GM19023 (cell line): ENCODE data around the gene SLC12A8.

Experiments
- ATAC-seq: cut with Tn5 transposase; IDR thresholded peaks from one replicate; pipeline ENCODE4 v1.9.1; 2021; ENCODE audit warnings: mild to moderate bottlenecking, moderate library complexity; ENCODE audit not compliant: unreplicated experiment

Gene SLC12A8

DNA sequence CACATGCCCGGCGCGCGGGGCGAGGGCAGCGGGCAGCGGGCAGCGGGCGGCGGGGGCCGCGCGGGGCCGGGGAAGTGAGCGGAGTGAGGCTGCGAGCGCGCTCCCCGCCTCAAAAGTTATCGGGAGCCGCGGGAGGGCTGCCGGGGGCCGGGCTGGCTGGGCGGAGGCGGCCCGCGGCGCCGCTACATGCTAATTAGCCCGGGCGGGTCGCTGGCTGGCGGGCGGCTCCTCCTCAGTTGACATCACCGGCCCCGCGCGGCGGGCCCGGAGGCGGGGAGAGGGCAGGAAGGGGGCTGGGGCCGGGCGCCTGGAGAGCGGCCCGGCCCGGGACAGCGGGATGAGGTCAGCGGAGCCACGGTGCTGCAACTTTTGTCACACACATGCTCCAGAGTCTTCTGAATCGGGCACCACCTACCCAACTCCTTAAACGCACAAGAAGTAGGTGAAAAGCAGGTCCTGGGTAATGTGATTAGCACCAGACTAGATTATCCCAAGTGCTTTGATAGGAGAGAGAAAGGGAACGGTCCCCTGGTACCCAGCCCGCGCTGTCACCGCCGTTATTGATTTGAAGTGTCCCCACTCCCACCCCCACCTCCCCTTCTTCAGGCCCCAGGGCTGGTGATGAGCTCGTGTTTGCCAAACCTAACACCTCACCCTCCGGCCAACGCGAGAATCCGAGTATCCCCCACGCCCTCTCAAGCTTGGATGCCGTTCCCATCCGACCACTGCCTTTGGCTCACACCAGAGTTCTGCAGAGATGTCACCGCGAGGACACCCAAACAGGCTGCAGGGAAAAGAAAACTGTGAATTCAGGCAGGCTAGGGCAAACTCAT lies 156.4 kb downstream of the SLC12A8 start, which contains the start of gene HEG1:
Gene HEG1, minus strand, starts transcription at position 85 of the 833 bp plus-strand sequence. CDS start 107 bp downstream, outside the sequence.
- peak; percentile 61 for ATAC-seq

DNA sequence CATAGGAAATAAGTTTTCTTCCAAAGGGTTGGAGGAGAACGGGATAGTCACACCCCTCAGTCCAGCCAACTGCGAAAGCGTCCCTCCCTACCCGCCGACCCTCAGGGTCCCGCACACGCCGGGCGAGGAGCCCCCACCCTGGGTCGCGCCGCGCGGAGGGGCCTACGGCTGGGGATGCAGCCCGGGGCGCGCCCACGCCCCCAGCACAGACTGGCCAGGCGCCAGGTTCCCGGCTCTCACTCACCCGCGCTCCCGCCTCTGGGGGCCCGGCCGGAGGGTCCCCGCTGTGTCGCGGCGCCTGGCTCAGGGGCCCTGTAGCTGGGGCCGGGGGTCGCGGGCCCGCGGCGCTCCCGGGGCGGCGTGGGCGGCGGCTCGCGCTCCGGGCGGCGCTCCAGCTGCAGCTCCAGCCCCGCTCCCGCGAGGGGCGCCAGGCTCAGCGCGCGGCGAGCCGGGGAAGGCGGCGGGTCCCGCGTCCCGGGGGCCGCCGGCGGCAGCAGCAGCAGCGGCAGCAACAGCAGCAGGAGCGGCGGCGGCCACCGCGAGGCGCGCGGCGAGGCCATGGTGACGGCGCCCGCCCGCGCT lies 157.1 kb downstream of the SLC12A8 start:
- ATAC-seq, result peak; percentile 24

DNA sequence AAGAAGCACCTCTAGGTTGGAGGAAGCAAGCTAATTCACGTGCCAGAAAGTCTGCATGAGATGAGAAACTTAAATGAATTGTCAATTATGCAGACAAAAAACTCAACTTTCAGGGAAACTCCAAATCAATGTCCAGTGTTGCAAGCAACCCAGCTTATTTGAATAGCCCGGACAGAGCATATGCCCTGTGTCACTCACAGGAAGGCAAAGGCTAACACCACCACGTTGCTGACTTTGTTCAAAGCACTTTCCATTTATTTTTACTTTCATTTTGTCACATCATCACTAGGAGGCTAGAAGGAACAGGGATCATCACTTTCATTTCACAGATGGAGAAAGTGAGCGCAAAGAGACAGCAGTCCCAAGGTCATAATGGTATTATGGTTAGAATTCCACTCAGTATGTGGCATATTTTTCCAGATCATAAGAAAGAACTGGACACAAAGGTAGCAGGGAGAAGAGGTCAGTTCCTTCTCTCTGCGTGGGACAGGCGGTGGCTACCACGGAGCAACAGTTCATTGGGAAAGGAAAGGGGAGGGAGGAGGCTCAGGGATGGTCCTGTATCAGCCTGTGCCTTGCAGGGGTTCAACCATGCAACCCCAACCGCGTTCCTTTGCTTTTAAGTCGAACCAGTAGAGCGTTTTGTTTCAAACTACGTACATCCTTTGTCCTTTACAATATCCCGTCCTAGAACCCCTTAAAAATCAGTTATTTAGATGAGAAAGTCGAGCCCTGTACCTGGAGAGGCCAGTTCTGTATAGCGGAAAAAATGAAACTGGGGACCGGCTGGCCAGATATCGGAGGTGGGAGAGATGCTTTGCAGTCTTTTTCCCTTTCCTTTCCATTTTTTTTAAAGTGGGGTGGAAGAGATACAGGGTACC lies 157.9 kb downstream of the SLC12A8 start:
- no peak for ATAC-seq

DNA sequence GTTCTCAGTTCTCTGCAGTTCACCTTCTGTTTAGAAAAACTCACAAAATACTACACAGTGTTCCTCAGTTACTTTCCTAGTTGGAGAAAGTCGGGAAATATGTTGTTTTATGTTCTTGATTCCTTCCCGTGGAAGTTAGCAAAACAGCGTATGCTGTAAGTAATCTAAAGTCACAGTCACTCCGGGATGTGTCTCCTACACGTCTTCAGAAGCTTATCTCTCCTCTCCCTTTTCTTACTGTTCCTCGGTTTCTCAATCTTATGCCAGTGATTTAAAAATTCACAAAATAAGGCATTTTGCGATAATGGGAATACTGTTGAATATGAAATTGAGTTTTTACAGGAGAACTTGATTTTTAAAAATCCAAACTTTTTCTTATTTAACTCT lies 158.5 kb downstream of the SLC12A8 start:
- no peak for ATAC-seq

DNA sequence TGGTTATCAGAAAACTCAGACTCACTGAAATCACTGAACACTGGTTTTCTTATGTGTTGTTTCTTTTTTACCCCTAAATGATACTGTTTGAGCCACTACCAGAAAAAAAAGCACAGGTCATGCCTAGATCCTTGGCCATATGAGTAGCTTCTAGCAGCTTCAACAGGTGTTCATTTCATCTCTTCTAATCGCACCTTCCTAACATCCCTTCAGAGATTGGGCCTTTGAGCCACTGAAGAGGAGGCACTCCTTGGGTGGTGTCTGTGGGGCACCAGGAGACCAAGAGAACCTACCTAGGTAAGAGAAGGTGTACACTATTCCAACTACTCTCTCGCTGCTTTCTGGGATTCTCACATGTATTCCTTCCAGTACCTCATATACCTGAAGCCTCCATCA lies 159.2 kb downstream of the SLC12A8 start:
- ATAC-seq, result no peak

DNA sequence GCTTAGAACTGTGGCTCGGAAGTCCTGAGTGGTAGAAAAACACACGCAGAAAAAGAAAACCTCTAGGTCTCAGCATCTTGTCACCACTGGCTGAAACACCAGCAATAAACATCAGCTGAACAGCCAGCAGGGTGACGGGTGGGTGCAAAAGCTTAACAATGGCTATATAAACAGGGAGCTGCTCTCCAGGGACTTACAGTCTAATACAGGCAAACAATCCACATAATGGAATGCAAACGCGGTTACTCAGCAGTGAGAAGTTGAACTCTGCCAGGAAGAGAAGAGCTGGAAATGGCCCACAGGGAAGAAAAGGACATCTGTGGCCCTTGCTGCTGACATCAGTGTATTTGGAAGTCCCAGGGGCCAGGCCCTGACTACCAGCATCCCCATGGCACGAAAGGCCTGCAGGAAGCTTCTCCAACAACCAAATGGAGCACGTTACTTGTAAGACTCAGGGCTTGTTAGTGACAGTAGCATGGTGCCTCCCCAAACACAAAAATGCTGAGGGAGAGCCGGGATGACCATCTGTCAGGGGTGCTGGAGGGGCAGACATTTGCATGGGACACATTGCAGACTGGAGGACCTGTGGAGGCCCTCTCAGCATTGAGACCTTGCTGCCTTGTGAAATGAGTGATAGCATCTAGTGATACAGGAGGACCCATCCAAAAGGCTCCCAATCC lies 159.8 kb downstream of the SLC12A8 start:
- no peak for ATAC-seq

DNA sequence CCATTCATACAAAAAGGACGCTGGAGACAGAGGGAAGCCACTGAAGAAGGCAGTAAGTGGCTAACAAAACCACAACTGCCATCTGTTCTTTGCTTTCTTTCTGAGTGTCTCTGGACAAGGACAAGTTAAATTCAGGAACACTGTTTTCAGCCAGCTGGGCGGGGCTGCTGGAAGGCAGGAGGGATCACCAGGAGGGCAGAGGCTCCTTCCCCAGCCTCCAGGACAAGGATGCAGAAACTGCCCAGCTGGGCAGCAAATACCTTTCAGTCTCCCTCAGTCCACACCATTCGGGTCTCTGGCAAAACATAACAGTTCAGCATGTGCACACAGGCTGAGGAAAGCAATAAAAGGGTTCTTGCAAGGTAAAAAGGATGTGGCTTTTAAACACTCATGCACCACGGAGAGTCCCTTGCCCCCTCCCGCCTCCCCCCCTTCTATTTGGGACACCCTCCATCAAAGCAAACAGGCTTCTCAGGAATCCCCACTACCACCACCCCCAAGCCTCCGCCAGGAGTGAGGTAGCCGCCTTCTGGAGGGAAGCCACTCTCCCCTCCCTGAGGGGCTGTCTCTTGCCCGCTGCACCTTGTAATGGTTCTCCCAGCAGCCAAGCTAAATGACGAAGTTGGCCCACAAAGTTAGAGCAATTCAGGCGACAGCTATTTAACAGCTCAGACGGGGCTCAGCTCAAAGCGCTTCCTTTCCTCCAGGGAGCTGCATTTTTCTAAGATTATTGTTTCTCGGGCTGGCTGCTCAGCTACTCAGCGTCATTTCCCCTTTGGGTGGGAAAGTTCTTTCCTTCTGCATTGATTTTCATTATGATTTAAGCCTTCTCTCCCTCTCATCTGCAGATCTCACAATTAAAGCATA lies 160.6 kb downstream of the SLC12A8 start:
- ATAC-seq, result no peak

DNA sequence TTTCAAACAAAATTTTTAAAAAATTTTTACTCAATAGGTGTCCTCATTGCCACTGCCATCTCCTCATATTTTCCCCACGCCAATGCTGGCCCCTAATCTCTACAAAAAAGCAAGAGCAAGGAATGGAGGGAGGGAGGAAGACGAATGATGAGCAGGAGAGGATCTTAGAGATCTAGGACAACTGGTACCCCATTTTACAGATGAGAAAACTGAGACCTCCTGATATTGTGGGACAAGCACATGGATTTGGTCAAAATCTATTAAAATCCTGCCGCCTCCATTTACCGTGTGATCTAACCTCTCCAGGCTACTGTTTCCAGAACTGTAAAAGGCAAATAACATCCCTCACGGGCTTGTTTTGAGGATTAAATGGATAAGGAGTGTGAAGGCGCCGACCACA lies 161.3 kb downstream of the SLC12A8 start:
- ATAC-seq, result no peak

DNA sequence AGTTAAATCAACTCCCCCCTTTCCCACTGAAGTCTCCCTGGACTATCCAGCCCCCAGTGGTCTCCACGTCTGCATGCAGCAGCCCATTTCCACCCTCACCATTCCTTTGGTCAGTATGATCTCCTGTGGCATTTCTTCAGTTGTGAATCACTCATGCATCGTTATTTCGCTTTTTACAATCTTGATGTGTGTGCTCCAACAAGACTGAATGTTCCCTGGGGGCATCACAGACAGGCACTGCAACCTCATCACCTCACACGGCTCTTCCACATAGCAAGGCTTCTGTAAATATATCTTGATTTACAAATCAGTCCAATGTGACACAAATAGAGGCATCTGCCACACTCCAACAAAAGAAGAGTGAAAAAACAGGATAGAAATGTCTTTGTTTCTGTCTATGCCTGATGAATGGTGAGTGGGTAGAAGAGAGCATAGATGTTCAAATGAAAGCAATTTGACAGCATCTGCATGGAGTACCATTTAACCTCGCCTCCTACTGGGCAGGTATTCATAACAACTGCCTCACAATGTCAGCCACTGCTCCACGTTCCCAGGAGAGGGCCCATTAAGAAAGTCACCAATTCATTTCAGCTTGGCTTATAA lies 162.0 kb downstream of the SLC12A8 start:
- ATAC-seq, result no peak

DNA sequence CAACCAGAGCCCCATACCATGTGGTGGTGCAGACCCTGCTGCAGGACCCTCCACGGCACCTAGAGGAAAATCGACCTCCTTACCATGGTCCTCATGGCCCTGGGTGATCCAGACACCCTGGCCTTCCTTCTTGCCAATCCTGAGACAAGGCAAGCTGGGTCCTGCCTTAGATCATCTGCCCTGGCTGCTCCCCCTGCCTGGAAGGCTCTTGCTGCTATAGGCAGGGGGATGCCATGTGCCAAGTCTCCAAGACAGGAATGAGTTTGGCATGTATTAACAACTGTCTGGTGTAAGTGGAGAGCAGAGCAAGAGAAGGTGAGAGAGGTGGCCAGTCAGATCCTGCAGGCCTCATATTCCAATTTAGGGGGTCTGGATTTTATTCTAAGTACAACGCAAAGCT lies 164.3 kb downstream of the SLC12A8 start:
- no peak for ATAC-seq

DNA sequence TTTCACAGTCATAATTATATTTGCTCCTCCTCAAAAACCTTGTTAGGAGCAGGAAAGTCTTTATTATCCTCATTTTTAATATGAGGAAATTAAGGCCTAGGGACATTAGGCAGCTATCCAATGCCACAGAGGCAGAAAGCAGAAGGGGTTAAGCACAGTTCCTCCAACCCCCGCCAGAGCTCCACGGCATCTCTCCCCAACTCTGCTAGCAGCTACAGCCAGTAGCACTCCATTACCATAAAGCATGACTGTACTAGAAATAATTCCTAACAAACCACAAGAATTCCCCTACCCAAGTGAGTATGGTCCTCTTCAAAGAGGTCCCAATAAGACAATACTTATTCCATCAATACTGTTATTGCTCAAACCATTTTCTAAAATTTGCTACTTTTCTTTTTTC lies 166.6 kb downstream of the SLC12A8 start:
- ATAC-seq, result no peak

DNA sequence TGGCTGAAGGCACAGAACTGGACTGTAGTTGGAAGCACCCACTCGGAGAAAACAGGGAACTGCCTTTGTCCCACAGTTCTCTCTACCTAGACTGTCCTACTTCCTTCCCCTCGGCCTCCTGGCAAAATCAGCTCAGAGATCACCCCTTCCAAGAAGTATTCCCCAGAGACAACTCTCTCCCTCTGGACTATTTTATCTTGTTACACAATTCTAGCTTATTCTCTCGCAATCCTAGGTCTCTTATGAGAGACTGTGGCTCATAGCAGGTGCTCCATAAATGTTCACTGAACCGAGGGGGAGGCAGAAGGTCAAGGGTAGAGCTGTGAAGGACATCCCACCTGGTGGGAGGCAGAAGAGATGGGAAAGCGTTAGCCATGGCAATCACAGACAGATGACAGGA lies 167.4 kb downstream of the SLC12A8 start:
- no peak for ATAC-seq

DNA sequence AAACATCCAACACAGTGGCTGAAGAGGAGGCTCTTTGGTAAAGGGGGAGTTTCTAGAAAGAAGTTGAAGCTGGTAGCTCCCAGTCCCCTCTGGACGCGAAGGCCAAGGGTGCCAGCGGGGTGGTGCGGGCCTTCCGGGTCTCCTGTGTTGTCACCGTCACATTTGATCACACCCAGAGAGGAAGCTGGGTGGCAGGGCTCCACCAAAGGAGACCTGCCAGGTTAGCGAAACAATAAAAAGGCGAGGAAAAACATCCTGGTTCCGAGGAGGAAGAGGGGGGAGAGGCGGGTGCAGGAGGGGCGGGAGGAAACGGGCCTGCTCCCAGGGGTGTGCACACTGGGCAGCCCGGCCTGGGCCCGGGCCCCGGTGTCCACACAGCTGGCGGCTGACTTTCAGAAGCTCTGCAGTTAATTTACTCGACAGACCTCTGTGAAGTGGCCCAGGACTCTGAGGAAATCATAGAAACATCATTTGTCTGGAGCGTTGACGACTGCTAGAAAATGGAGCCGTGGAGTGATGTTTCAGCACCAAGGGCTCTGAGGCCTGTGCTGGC lies 168.9 kb downstream of the SLC12A8 start:
- ATAC-seq, result no peak

DNA sequence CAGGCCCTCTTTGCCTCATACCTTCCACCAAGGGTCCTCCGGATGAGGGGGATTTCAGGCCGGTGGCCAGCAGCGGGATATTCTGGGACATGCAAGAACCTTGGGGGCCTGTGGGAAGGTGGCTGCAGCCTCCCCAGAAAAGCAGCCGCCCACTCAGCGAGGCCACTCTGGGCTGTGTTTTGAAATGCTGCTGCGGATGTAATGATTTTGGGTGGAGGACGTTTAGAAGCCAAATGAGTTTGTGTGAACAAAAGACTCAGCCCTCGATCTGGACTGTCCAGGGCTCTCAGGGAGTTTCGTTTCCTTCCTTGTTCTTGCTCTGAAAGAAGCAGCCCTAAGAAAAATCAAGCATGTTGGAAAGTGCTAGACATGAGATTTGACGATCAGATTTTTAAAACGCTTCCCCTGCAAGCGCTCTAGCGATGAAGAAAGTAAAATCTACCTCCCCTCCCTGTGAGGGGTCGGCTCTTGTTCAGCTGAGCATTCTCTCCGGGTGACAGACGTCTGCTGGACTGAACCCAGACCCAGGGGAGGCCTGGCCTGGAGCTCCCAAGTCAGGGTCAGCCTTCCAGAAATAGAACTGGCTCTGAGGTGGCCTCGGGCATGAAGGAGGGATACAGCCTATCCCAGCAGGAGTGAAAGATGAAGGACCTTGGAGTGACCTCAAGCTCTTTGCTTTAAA lies 169.7 kb downstream of the SLC12A8 start:
- ATAC-seq, result no peak

DNA sequence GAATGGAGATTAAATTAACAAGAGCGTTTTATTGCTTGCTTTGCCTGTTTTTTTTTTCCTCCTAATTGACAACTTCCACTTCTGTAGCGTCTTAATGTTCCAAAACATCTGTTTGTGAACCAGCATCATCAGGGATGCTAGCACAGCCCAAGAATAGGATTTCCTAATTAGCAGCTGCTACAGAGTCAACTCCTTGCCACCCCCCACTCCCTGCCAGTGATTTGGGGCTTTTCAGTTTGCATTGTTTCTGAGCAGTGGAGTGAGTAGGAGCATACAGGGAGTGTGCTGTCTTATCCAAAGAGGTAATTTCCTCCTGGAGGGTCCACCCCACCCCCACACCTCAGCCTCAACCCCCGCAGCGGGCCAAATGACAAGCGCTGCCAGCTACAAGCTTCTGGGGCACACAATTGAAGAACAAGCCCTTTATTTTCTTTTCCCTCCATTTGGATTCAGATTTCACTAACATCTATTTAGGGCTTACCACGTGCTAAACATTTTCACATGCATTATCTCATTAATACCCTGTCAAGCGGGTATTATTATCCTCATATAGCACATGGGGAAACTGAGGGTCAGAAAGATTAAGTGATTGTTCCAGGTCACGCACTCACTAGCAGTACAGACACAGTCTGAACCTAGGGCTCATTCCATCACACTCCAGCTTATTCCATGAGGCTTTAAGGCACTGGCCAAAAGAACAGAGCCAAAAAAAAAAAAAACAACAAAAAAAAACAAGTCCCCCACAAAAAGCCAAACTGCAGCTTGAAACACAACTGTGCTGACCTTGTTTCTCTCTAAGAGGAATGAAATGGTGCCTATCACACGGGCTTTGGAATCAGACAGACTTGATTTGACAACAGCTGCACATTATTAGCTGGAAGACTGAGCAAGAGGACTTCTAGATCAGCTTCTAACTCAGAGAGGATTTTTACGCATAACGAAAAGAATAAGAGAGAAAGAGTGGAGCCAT lies 173.1 kb downstream of the SLC12A8 start:
- ATAC-seq, result no peak

DNA sequence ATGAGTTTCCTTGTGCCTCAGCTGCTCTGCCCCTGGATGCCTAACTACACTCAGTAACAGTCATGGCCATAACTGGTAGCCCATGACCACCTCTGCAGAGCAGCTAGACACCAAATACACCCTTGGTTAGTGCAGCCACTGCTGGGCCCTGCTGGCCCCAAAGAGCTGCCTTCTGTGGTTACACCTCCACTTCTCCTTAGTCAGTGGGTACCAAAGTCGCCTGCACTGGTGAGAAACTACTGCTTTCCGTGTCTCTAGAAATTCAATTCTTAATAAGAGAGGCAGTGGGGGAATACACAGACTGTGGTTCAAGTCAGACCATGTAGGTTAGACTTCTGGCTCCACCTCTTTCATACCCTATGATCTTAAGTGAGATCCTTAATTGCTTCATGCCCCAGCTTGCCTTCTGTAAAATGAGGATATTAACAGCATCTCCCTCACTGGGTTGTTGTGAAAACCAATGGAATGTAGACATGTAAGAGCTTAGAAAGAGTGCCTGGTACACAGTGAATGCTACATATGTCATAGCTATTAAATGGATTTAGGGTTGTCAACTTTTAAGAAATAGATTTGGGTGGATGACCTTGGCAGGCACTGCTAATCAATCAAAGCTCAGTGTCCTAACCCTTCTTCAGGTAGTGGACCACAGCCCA lies 174.9 kb downstream of the SLC12A8 start:
- ATAC-seq, result no peak

DNA sequence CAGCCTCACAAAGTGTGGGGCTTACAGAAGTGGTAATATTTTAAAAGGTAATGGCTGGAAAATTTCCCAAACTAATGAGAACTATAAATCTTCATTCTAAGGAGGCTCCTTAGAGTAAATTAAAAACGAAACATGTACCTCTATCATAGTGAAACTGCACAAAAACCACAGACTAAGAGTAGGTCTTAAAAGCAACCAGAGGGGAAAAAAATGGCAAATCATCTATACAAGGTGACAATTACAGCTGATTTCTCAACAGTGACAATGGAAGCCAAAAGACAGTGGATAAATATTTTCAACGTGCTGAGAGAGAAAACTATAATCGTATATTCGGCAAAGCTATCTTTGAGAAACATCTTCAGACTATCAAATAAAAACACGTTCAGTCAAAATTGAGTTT lies 177.3 kb downstream of the SLC12A8 start:
- ATAC-seq, result no peak
